ENCODE measurements around the gene CAMK2D. TPM values are rescaled to one million over a fixed set of nuclear protein-coding genes. Genes with fewer than 3 reads are reported as not detected.

CAMK2D gene
- total RNA-seq, 1 experiment from 2014 or later: 9.0 TPM

DNA sequence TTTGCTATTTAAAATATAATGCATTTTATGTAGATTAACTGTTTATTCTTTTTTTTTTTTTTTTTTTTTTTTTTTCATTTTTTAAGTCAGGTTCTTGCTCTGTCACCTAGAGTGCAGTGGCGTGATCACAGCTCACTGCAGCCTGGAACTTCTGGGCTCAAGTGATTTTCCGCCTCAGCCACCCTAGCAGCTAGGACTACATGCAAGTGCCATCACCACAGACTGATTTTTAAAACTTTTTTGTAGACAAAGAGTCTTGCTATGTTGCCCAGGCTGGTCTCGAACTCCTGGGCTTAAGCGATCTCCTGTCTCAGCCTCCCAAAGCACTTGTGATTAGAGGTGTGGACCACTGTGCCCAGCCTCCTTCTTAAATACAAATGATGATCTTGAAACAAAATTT is 159.9 kb downstream of the CAMK2D start:
- H3K79me2 ChIP-seq (ENCODE audit: insufficient read depth, low read length): no peaks in the 10 kb centered on the region
- H2BK20ac ChIP-seq (ENCODE audit: low read depth, low read length, poor library complexity, severe bottlenecking): no peak overlapping the region
- H3K23ac ChIP-seq (ENCODE audit: insufficient read length, low read depth, low read length): no peak overlapping the region
- H4K20me1 ChIP-seq (ENCODE audit: control insufficient read depth, insufficient read depth, insufficient read length): no peaks in the 10 kb centered on the region
- no peak overlapping the region for H3K14ac ChIP-seq (ENCODE audit: insufficient read depth, low read length)
- no peaks in the 10 kb centered on the region for H3K27me3 ChIP-seq (ENCODE audit: insufficient read depth, low read length)
- Mint-ChIP-seq H3K27me3 (ENCODE audit: low read depth) (no peaks in the 10 kb centered on the region), H3K4me3 (no peak overlapping the region), H3K4me1 (no peaks in the 10 kb centered on the region; a peak in 2 of 4 replicates), H3K36me3 (ENCODE audit: insufficient read depth in 1 of 3, low read depth in 3 of 3) (peaks cover 0 to 4% (median 0%) of the 10 kb centered on the region in 3 experiments; a peak in 1 of 7 replicates), H3K27ac (no peak overlapping the region), H3K9me3 (no peaks in the 10 kb centered on the region; a peak in 2 of 5 replicates)
- WGBS (ENCODE audit: extremely low coverage, insufficient read length, low lambda C conversion rate): no CpG with 5 or more reads among the region's 4 CpGs
- no peak overlapping the region for H2BK15ac ChIP-seq (ENCODE audit: low read depth, low read length)
- no peak overlapping the region for H3K4me2 ChIP-seq (ENCODE audit: insufficient read depth, insufficient read length, low read length)
- no peaks in the 10 kb centered on the region for H3K9me3 ChIP-seq (ENCODE audit: control insufficient read depth, low read depth, low read length)
- H2AFZ ChIP-seq (ENCODE audit: low read length): no peak overlapping the region
- H3K56ac ChIP-seq (ENCODE audit: insufficient read length, low read depth, low read length): no peak overlapping the region
- H2AK5ac ChIP-seq (ENCODE audit: insufficient read length, low read length): no peak overlapping the region
- no peak overlapping the region for H2BK120ac ChIP-seq (ENCODE audit: low read depth, low read length, poor library complexity, severe bottlenecking)
- no peaks in the 10 kb centered on the region for H3K4me1 ChIP-seq (ENCODE audit: insufficient read depth, low read length)
- no peak overlapping the region for H2BK5ac ChIP-seq (ENCODE audit: insufficient read length, low read length)
- H4K5ac ChIP-seq (ENCODE audit: insufficient read length, low read depth, low read length): no peak overlapping the region
- no peaks in the 10 kb centered on the region for H3K23me2 ChIP-seq (ENCODE audit: insufficient read length, low read depth, low read length, poor library complexity, severe bottlenecking)
- H3K18ac ChIP-seq (ENCODE audit: insufficient read length, low read depth, low read length): no peak overlapping the region
- TF ChIP-seq CTCF (conservative IDR thresholded peaks at IDR 0.05): no peak
- no peak overlapping the region for H3K9ac ChIP-seq (ENCODE audit: extremely low read depth, insufficient read length, low read length)
- no peak overlapping the region for H3K27ac ChIP-seq (ENCODE audit: insufficient read length, low read depth, low read length)
- H3K4ac ChIP-seq (ENCODE audit: low read depth, low read length): no peak overlapping the region
- H3K79me1 ChIP-seq (ENCODE audit: insufficient read depth, low read depth, low read length, poor library complexity, severe bottlenecking): no peaks in the 10 kb centered on the region
- no peak for DNase-seq
- no peak overlapping the region for H2BK12ac ChIP-seq (ENCODE audit: insufficient read length, low read depth, low read length)
- H3T11ph ChIP-seq (ENCODE audit: low read length): no peak overlapping the region
- H4K8ac ChIP-seq (replicated peaks; ENCODE audit: insufficient read length, low read depth, low read length): no peak overlapping the region
- H4K91ac ChIP-seq (ENCODE audit: insufficient read length, low read depth, low read length): no peak overlapping the region
